ENCODE results near the gene CAPN10. TPM values are rescaled to one million over a fixed set of nuclear protein-coding genes. Genes with fewer than 3 reads are reported as not detected.
"Not testable (repeated sequence)": the region's sequence is repeated elsewhere in the genome, so short reads cannot be mapped to it uniquely, and the experiment has no call there.

The CAPN10 gene
- total RNA-seq (ENCODE audit: unreplicated experiment): 67.1 TPM
- long read RNA-seq, partial matches to known transcripts: 2 of 6 reads
- long read RNA-seq, other reads (novel, unspliced or antisense): 2 of 6 reads

GRCh38 chr2:240586198-240586918 lies at the start of gene CAPN10:
Gene CAPN10 (plus strand): TSS chr2:240586734. CDS start chr2:240586912, 178 bp downstream.
- TF ChIP-seq CTCF (IDR thresholded peaks at IDR 0.05; ENCODE audit: partially characterized antibody, unreplicated experiment): no peak
- H3K27ac Mint-ChIP-seq (ENCODE audit: unreplicated experiment): peak within 1 kb of the TSS; percentile 97
- H3K9me3 Mint-ChIP-seq (ENCODE audit: unreplicated experiment): peaks cover 36% of the 10 kb centered on the region
- H3K27me3 Mint-ChIP-seq (ENCODE audit: unreplicated experiment): peaks cover 13% of the 10 kb centered on the region
- peaks cover 28% of the 10 kb centered on the region for H3K4me1 Mint-ChIP-seq (ENCODE audit: low read depth, unreplicated experiment)
- H3K36me3 Mint-ChIP-seq (ENCODE audit: unreplicated experiment): peaks cover 14% of the 10 kb centered on the region
- peak within 1 kb of the TSS; percentile 96 for H3K4me3 Mint-ChIP-seq (ENCODE audit: unreplicated experiment)
- DNase-seq: peak; percentile 98

DNA sequence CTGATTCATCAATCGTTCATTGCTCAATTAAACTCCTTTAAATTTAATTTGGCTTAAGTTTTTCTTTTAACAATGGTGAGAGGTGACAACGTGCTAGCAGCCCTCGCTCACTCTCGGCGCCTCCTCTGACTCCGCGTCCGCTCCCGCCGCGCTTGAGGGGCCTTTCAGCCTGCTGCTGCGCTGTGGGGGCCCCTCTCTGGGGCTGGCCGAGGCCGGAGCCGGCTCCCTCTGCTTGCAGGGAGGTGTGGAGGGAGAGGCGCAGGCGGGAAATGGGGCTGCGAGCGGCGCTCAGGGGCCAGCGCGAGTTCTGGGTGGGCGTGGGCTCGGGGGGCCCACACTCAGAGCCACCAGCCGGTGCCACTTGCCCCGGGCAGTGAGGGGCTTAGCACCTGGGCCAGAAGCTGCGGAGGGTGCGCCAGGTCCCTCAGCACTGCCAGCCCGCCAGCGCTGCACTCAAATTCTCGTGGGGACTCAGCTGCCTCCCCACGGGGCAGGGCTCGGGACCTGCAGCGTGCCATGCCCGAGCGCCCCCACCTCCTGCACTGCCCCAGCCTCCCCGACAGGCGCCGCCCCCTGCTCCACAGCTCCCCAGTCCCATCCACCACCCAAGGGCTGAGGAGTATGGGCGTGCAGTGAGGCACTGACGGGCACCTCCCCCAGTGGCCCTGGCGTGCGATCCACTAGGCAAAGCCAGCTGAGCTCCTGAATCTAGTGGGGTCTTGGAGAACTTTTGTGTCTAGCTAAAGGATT lies 48.3 kb upstream of the CAPN10 start:
- Mint-ChIP-seq H3K27ac (ENCODE audit: unreplicated experiment) (no peak overlapping the region), H3K4me1 (ENCODE audit: low read depth, unreplicated experiment) (no peaks in the 10 kb centered on the region), H3K36me3 (ENCODE audit: unreplicated experiment) (peaks cover 35% of the 10 kb centered on the region), H3K27me3 (ENCODE audit: unreplicated experiment) (peaks cover 3% of the 10 kb centered on the region), H3K4me3 (ENCODE audit: unreplicated experiment) (no peak overlapping the region), H3K9me3 (ENCODE audit: unreplicated experiment) (peaks cover 11% of the 10 kb centered on the region)
- TF ChIP-seq CTCF (IDR thresholded peaks at IDR 0.05; ENCODE audit: partially characterized antibody, unreplicated experiment): no peak
- DNase-seq: no peak

DNA sequence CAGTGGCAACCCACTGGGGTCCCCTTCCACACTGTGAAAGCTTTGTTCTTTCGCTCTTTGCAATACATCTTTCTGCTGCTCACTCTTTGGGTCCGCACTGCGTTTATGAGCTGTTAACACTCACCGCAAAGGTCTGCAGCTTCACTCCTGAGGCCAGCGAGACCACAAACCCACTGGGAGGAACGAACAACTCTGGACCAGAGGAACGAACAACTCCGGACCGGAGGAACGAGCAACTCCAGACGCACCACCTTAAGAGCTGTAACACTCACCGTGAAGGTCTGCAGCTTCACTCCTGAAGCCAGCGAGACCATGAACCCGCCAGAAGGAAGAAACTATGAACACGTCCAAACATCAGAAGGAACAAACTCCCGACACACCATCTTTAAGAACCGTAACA lies 47.4 kb upstream of the CAPN10 start:
- H3K4me3 Mint-ChIP-seq (ENCODE audit: unreplicated experiment): not testable (repeated sequence)

GRCh38 chr2:240539906-240540305 lies 46.6 kb upstream of the CAPN10 start:
- peaks cover 43% of the 10 kb centered on the region for H3K36me3 Mint-ChIP-seq (ENCODE audit: unreplicated experiment)
- DNase-seq: no peak
- H3K27me3 Mint-ChIP-seq (ENCODE audit: unreplicated experiment): peaks cover 3% of the 10 kb centered on the region
- no peak for TF ChIP-seq CTCF (IDR thresholded peaks at IDR 0.05; ENCODE audit: partially characterized antibody, unreplicated experiment)
- peaks cover 14% of the 10 kb centered on the region for H3K9me3 Mint-ChIP-seq (ENCODE audit: unreplicated experiment)
- no peak overlapping the region for H3K27ac Mint-ChIP-seq (ENCODE audit: unreplicated experiment)
- no peak overlapping the region for H3K4me3 Mint-ChIP-seq (ENCODE audit: unreplicated experiment)
- no peaks in the 10 kb centered on the region for H3K4me1 Mint-ChIP-seq (ENCODE audit: low read depth, unreplicated experiment)

More for the DNA sequence above, 47.4 kb upstream of the CAPN10 start:
- not testable (repeated sequence) for H3K4me1 Mint-ChIP-seq (ENCODE audit: low read depth, unreplicated experiment); H3K27me3 Mint-ChIP-seq (ENCODE audit: unreplicated experiment); DNase-seq; H3K27ac Mint-ChIP-seq (ENCODE audit: unreplicated experiment)
- Mint-ChIP-seq H3K36me3 (ENCODE audit: unreplicated experiment) (peaks cover 39% of the 10 kb centered on the region), H3K9me3 (ENCODE audit: unreplicated experiment) (peaks cover 11% of the 10 kb centered on the region)

DNA sequence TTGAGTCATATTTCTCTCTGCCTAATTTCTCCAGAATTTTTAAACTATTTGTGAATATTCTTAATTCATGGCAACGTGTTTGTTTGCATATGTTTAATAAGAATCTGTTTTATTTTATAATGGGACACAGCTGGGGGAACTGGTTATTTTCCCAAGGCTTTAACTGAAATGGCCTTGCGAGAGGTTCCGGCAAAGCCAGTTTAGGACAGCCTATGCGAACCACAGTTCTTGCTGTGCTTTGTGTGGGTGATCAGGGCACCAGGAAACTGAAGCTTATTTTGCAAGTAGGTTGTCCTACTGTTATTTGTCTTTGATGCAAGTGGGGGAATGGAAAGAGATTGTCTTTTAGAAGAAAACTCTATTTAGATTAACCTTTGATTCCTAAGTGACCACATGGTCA lies 35.2 kb upstream of the CAPN10 start:
- H3K4me3 Mint-ChIP-seq (ENCODE audit: unreplicated experiment): no peak overlapping the region
- no peaks in the 10 kb centered on the region for H3K4me1 Mint-ChIP-seq (ENCODE audit: low read depth, unreplicated experiment)
- DNase-seq: no peak
- H3K27ac Mint-ChIP-seq (ENCODE audit: unreplicated experiment): no peak overlapping the region
- H3K9me3 Mint-ChIP-seq (ENCODE audit: unreplicated experiment): peaks cover 2% of the 10 kb centered on the region
- H3K27me3 Mint-ChIP-seq (ENCODE audit: unreplicated experiment): no peaks in the 10 kb centered on the region
- TF ChIP-seq CTCF (IDR thresholded peaks at IDR 0.05; ENCODE audit: partially characterized antibody, unreplicated experiment): no peak
- peaks cover 16% of the 10 kb centered on the region for H3K36me3 Mint-ChIP-seq (ENCODE audit: unreplicated experiment)

Measured in glutamatergic neuron (in vitro differentiated cells).